Measurements from ENCODE around the gene TBX1.

Gene TBX1

GRCh38 chr22:19793661-19794310, 33.2 kb downstream of the TBX1 start:
- no peak for DNase-seq
- Histone ChIP-seq H3K4me3 (ENCODE audit: insufficient read depth, low read depth, low read length, poor library complexity, severe bottlenecking) (no peak overlapping the region), H3K9me3 (ENCODE audit: control insufficient read depth, low read length) (no peaks in the 10 kb centered on the region), H3K27ac (ENCODE audit: insufficient read depth, low read length, poor library complexity, severe bottlenecking) (no peak overlapping the region), H3K4me1 (ENCODE audit: control insufficient read depth, insufficient read depth, low read length, poor library complexity, severe bottlenecking) (no peaks in the 10 kb centered on the region), H3K36me3 (ENCODE audit: control insufficient read depth, insufficient read depth, low read length) (peaks cover 2% of the 10 kb centered on the region), H3K27me3 (replicated peaks; ENCODE audit: control insufficient read depth, insufficient read depth, low read length, poor library complexity, severe bottlenecking) (no peaks in the 10 kb centered on the region)

GRCh38 chr22:19795617-19796008, 35.0 kb downstream of the TBX1 start:
- H3K36me3 ChIP-seq (ENCODE audit: control insufficient read depth, insufficient read depth, low read length) = peaks cover 12% of the 10 kb centered on the region
- DNase-seq = no peak
- no peaks in the 10 kb centered on the region for H3K9me3 ChIP-seq (ENCODE audit: control insufficient read depth, low read length)
- H3K4me1 ChIP-seq (ENCODE audit: control insufficient read depth, insufficient read depth, low read length, poor library complexity, severe bottlenecking) = no peaks in the 10 kb centered on the region
- H3K4me3 ChIP-seq (ENCODE audit: insufficient read depth, low read depth, low read length, poor library complexity, severe bottlenecking) = no peak overlapping the region
- no peaks in the 10 kb centered on the region for H3K27me3 ChIP-seq (replicated peaks; ENCODE audit: control insufficient read depth, insufficient read depth, low read length, poor library complexity, severe bottlenecking)
- no peak overlapping the region for H3K27ac ChIP-seq (ENCODE audit: insufficient read depth, low read length, poor library complexity, severe bottlenecking)

GRCh38 chr22:19796160-19796559, 35.6 kb downstream of the TBX1 start:
- H3K4me3 ChIP-seq (ENCODE audit: insufficient read depth, low read depth, low read length, poor library complexity, severe bottlenecking) = no peak overlapping the region
- no peak for DNase-seq
- H3K4me1 ChIP-seq (ENCODE audit: control insufficient read depth, insufficient read depth, low read length, poor library complexity, severe bottlenecking) = no peaks in the 10 kb centered on the region
- no peaks in the 10 kb centered on the region for H3K9me3 ChIP-seq (ENCODE audit: control insufficient read depth, low read length)
- H3K27ac ChIP-seq (ENCODE audit: insufficient read depth, low read length, poor library complexity, severe bottlenecking) = no peak overlapping the region
- peaks cover 12% of the 10 kb centered on the region for H3K36me3 ChIP-seq (ENCODE audit: control insufficient read depth, insufficient read depth, low read length)
- no peaks in the 10 kb centered on the region for H3K27me3 ChIP-seq (replicated peaks; ENCODE audit: control insufficient read depth, insufficient read depth, low read length, poor library complexity, severe bottlenecking)

GRCh38 chr22:19797086-19798002, 36.8 kb downstream of the TBX1 start:
- Histone ChIP-seq H3K36me3 (ENCODE audit: control insufficient read depth, insufficient read depth, low read length) (peaks cover 13% of the 10 kb centered on the region), H3K4me3 (ENCODE audit: insufficient read depth, low read depth, low read length, poor library complexity, severe bottlenecking) (no peak overlapping the region), H3K4me1 (ENCODE audit: control insufficient read depth, insufficient read depth, low read length, poor library complexity, severe bottlenecking) (no peaks in the 10 kb centered on the region), H3K27ac (ENCODE audit: insufficient read depth, low read length, poor library complexity, severe bottlenecking) (no peak overlapping the region), H3K27me3 (replicated peaks; ENCODE audit: control insufficient read depth, insufficient read depth, low read length, poor library complexity, severe bottlenecking) (no peaks in the 10 kb centered on the region), H3K9me3 (ENCODE audit: control insufficient read depth, low read length) (no peaks in the 10 kb centered on the region)
- no peak for DNase-seq

- no peaks in the 10 kb centered on the region for H3K27me3 ChIP-seq (replicated peaks; ENCODE audit: control insufficient read depth, insufficient read depth, low read length, poor library complexity, severe bottlenecking)
- no peaks in the 10 kb centered on the region for H3K4me1 ChIP-seq (ENCODE audit: control insufficient read depth, insufficient read depth, low read length, poor library complexity, severe bottlenecking)
- H3K9me3 ChIP-seq (ENCODE audit: control insufficient read depth, low read length) = no peaks in the 10 kb centered on the region
- DNase-seq = no peak
- H3K27ac ChIP-seq (ENCODE audit: insufficient read depth, low read length, poor library complexity, severe bottlenecking) = no peak overlapping the region
- H3K4me3 ChIP-seq (ENCODE audit: insufficient read depth, low read depth, low read length, poor library complexity, severe bottlenecking) = no peak overlapping the region
- H3K36me3 ChIP-seq (ENCODE audit: control insufficient read depth, insufficient read depth, low read length) = peaks cover 13% of the 10 kb centered on the region
Observed at GRCh38 chr22:19798003-19798665, 37.6 kb downstream of the TBX1 start.

- DNase-seq = no peak
- Histone ChIP-seq H3K27ac (ENCODE audit: insufficient read depth, low read length, poor library complexity, severe bottlenecking) (no peak overlapping the region), H3K9me3 (ENCODE audit: control insufficient read depth, low read length) (no peaks in the 10 kb centered on the region), H3K4me3 (ENCODE audit: insufficient read depth, low read depth, low read length, poor library complexity, severe bottlenecking) (no peak overlapping the region), H3K27me3 (replicated peaks; ENCODE audit: control insufficient read depth, insufficient read depth, low read length, poor library complexity, severe bottlenecking) (no peaks in the 10 kb centered on the region), H3K36me3 (ENCODE audit: control insufficient read depth, insufficient read depth, low read length) (peaks cover 13% of the 10 kb centered on the region), H3K4me1 (ENCODE audit: control insufficient read depth, insufficient read depth, low read length, poor library complexity, severe bottlenecking) (no peaks in the 10 kb centered on the region)
Observed at GRCh38 chr22:19798891-19799293, 38.3 kb downstream of the TBX1 start.

- no peaks in the 10 kb centered on the region for H3K4me1 ChIP-seq (ENCODE audit: control insufficient read depth, insufficient read depth, low read length, poor library complexity, severe bottlenecking)
- H3K27me3 ChIP-seq (replicated peaks; ENCODE audit: control insufficient read depth, insufficient read depth, low read length, poor library complexity, severe bottlenecking) = no peaks in the 10 kb centered on the region
- H3K27ac ChIP-seq (ENCODE audit: insufficient read depth, low read length, poor library complexity, severe bottlenecking) = no peak overlapping the region
- no peaks in the 10 kb centered on the region for H3K9me3 ChIP-seq (ENCODE audit: control insufficient read depth, low read length)
- peaks cover 13% of the 10 kb centered on the region for H3K36me3 ChIP-seq (ENCODE audit: control insufficient read depth, insufficient read depth, low read length)
- DNase-seq = no peak
- H3K4me3 ChIP-seq (ENCODE audit: insufficient read depth, low read depth, low read length, poor library complexity, severe bottlenecking) = no peak overlapping the region
Observed at GRCh38 chr22:19799322-19800190, 39.0 kb downstream of the TBX1 start.

- no peaks in the 10 kb centered on the region for H3K9me3 ChIP-seq (ENCODE audit: control insufficient read depth, low read length)
- peaks cover 13% of the 10 kb centered on the region for H3K36me3 ChIP-seq (ENCODE audit: control insufficient read depth, insufficient read depth, low read length)
- no peaks in the 10 kb centered on the region for H3K27me3 ChIP-seq (replicated peaks; ENCODE audit: control insufficient read depth, insufficient read depth, low read length, poor library complexity, severe bottlenecking)
- H3K27ac ChIP-seq (ENCODE audit: insufficient read depth, low read length, poor library complexity, severe bottlenecking) = no peak overlapping the region
- no peak overlapping the region for H3K4me3 ChIP-seq (ENCODE audit: insufficient read depth, low read depth, low read length, poor library complexity, severe bottlenecking)
- H3K4me1 ChIP-seq (ENCODE audit: control insufficient read depth, insufficient read depth, low read length, poor library complexity, severe bottlenecking) = no peaks in the 10 kb centered on the region
- DNase-seq = no peak
Observed at GRCh38 chr22:19800306-19800705, 39.7 kb downstream of the TBX1 start.

- Histone ChIP-seq H3K4me1 (ENCODE audit: control insufficient read depth, insufficient read depth, low read length, poor library complexity, severe bottlenecking) (no peaks in the 10 kb centered on the region), H3K27me3 (replicated peaks; ENCODE audit: control insufficient read depth, insufficient read depth, low read length, poor library complexity, severe bottlenecking) (no peaks in the 10 kb centered on the region), H3K36me3 (ENCODE audit: control insufficient read depth, insufficient read depth, low read length) (peaks cover 13% of the 10 kb centered on the region), H3K4me3 (ENCODE audit: insufficient read depth, low read depth, low read length, poor library complexity, severe bottlenecking) (no peak overlapping the region), H3K27ac (ENCODE audit: insufficient read depth, low read length, poor library complexity, severe bottlenecking) (no peak overlapping the region), H3K9me3 (ENCODE audit: control insufficient read depth, low read length) (no peaks in the 10 kb centered on the region)
- no peak for DNase-seq
Observed at GRCh38 chr22:19800761-19801244, 40.2 kb downstream of the TBX1 start.

Data from effector memory CD4-positive, alpha-beta T cell (primary cell).